Measurements from ENCODE around the gene RABEP2. TPM values are rescaled to one million over a fixed set of nuclear protein-coding genes. Genes with fewer than 3 reads are reported as not detected.
A peak's percentile ranks its signal among the peaks of the same experiment; 100 is the strongest.
"Not testable (repeated sequence)": the region's sequence is repeated elsewhere in the genome, so short reads cannot be mapped to it uniquely, and the experiment has no call there.

The RABEP2 gene
- total RNA-seq, 1 donor, result 31.5 TPM

- Histone ChIP-seq H2AFZ (ENCODE audit: low read length) (no peak overlapping the region), H3K4me2 (ENCODE audit: insufficient read depth, low read length) (no peak overlapping the region), H3K27me3 (ENCODE audit: insufficient read depth, low read length) (no peaks in the 10 kb centered on the region), H3K27ac (ENCODE audit: low read depth, low read length) (no peak overlapping the region), H3K36me3 (ENCODE audit: insufficient read depth, low read length) (peaks cover 4% of the 10 kb centered on the region), H3K4me1 (ENCODE audit: insufficient read depth, low read length) (peaks cover 10% of the 10 kb centered on the region), H3K9me3 (ENCODE audit: low read depth, low read length) (no peaks in the 10 kb centered on the region), H4K20me1 (ENCODE audit: insufficient read depth, low read length) (no peaks in the 10 kb centered on the region), H3K4me3 (ENCODE audit: insufficient read depth, low read length) (no peak overlapping the region), H3K79me2 (ENCODE audit: insufficient read depth, low read length) (peaks cover 4% of the 10 kb centered on the region)
- peak; percentile 17 for DNase-seq (ENCODE audit: insufficient read length, low spot score, missing footprints)
- no peak for TF ChIP-seq CTCF (IDR thresholded peaks at IDR 0.05; ENCODE audit: extremely low read depth, low read depth, low read length)
Observed at GRCh38 chr16:28927815-28928214, 2.8 kb upstream of the RABEP2 start.

- H2AFZ ChIP-seq (ENCODE audit: low read length); H3K4me3 ChIP-seq (ENCODE audit: insufficient read depth, low read length); H3K9me3 ChIP-seq (ENCODE audit: low read depth, low read length); H3K27me3 ChIP-seq (ENCODE audit: insufficient read depth, low read length); H3K4me1 ChIP-seq (ENCODE audit: insufficient read depth, low read length); H4K20me1 ChIP-seq (ENCODE audit: insufficient read depth, low read length); H3K79me2 ChIP-seq (ENCODE audit: insufficient read depth, low read length); DNase-seq (ENCODE audit: insufficient read length, low spot score, missing footprints); H3K27ac ChIP-seq (ENCODE audit: low read depth, low read length); H3K36me3 ChIP-seq (ENCODE audit: insufficient read depth, low read length): not testable (repeated sequence)
- H3K4me2 ChIP-seq (ENCODE audit: insufficient read depth, low read length), result peak overlapping the region; percentile 96
Observed at GRCh38 chr16:28926284-28926683, 1.2 kb upstream of the RABEP2 start.

- Histone ChIP-seq H2AFZ (ENCODE audit: low read length) (peak overlapping the region; percentile 90), H3K27ac (ENCODE audit: low read depth, low read length) (peak overlapping the region; percentile 90), H3K9me3 (ENCODE audit: low read depth, low read length) (no peaks in the 10 kb centered on the region), H3K4me2 (ENCODE audit: insufficient read depth, low read length) (peak overlapping the region; percentile 96), H3K27me3 (ENCODE audit: insufficient read depth, low read length) (no peaks in the 10 kb centered on the region), H3K79me2 (ENCODE audit: insufficient read depth, low read length) (peaks cover 4% of the 10 kb centered on the region), H4K20me1 (ENCODE audit: insufficient read depth, low read length) (no peaks in the 10 kb centered on the region), H3K4me1 (ENCODE audit: insufficient read depth, low read length) (peaks cover 10% of the 10 kb centered on the region), H3K36me3 (ENCODE audit: insufficient read depth, low read length) (peaks cover 4% of the 10 kb centered on the region), H3K4me3 (ENCODE audit: insufficient read depth, low read length) (peak overlapping the region; percentile 98)
- no peak for TF ChIP-seq CTCF (IDR thresholded peaks at IDR 0.05; ENCODE audit: extremely low read depth, low read depth, low read length)
- DNase-seq (ENCODE audit: insufficient read length, low spot score, missing footprints), result no peak
Observed at GRCh38 chr16:28925386-28926228, 569 bp upstream of the RABEP2 start.

GRCh38 chr16:28924399-28924761 is 658 bp downstream of the RABEP2 start:
- Histone ChIP-seq H4K20me1 (ENCODE audit: insufficient read depth, low read length) (no peaks in the 10 kb centered on the region), H3K9me3 (ENCODE audit: low read depth, low read length) (no peaks in the 10 kb centered on the region), H3K4me1 (ENCODE audit: insufficient read depth, low read length) (peaks cover 10% of the 10 kb centered on the region), H3K4me3 (ENCODE audit: insufficient read depth, low read length) (peak overlapping the region; percentile 98), H3K36me3 (ENCODE audit: insufficient read depth, low read length) (peaks cover 6% of the 10 kb centered on the region), H3K27me3 (ENCODE audit: insufficient read depth, low read length) (no peaks in the 10 kb centered on the region), H3K79me2 (ENCODE audit: insufficient read depth, low read length) (peaks cover 4% of the 10 kb centered on the region), H3K27ac (ENCODE audit: low read depth, low read length) (no peak overlapping the region), H2AFZ (ENCODE audit: low read length) (peak overlapping the region; percentile 25), H3K4me2 (ENCODE audit: insufficient read depth, low read length) (peak overlapping the region; percentile 96)
- no peak for TF ChIP-seq CTCF (IDR thresholded peaks at IDR 0.05; ENCODE audit: extremely low read depth, low read depth, low read length)
- DNase-seq (ENCODE audit: insufficient read length, low spot score, missing footprints), result peak; percentile 80

Measured in osteoblast (primary cell).